Measurements from ENCODE around the gene ZNF708. TPM values are rescaled to one million over a fixed set of nuclear protein-coding genes. Genes with fewer than 3 reads are reported as not detected.
"Not testable (repeated sequence)": the region's sequence is repeated elsewhere in the genome, so short reads cannot be mapped to it uniquely, and the experiment has no call there.

Gene ZNF708
- polyA plus RNA-seq, 1 donor from 2014 or later: 30.9 TPM

- Histone ChIP-seq H3K27me3 (ENCODE audit: insufficient read depth, low read depth, low read length) (no peaks in the 10 kb centered on the region), H2AFZ (ENCODE audit: low read depth, low read length) (peak within 1 kb of the TSS; percentile 73), H3F3A (ENCODE audit: insufficient read depth, low read length, poor library complexity, severe bottlenecking) (no peaks in the 10 kb centered on the region), H3K9ac (ENCODE audit: low read length) (peak within 1 kb of the TSS; percentile 91), H3K79me2 (replicated peaks; ENCODE audit: insufficient read depth, low read length) (peaks cover 25% of the 10 kb centered on the region), H3K4me3 (ENCODE audit: low read length) (peak within 1 kb of the TSS; percentile 92), H3K4me2 (ENCODE audit: low read length) (peak within 1 kb of the TSS; percentile 55), H3K36me3 (ENCODE audit: insufficient read depth, low read length) (peaks cover 12% of the 10 kb centered on the region), H3K9me2 (ENCODE audit: insufficient read depth, low read length) (no peaks in the 10 kb centered on the region), H3K27ac (ENCODE audit: low read length) (peak within 1 kb of the TSS; percentile 92), H3K9me3 (ENCODE audit: low read length) (no peaks in the 10 kb centered on the region), H4K20me1 (ENCODE audit: insufficient read depth) (no peaks in the 10 kb centered on the region)
- peak; percentile 30 for TF ChIP-seq RAD21 (conservative IDR thresholded peaks at IDR 0.05)
- TF ChIP-seq EZH2 (IDR thresholded peaks at IDR 0.05; ENCODE audit: borderline replicate concordance, insufficient read depth, low read length, poor library complexity, severe bottlenecking): no peak
- peak; percentile 40 for TF ChIP-seq EP300 (conservative IDR thresholded peaks at IDR 0.05; ENCODE audit: poor library complexity, severe bottlenecking)
- TF ChIP-seq MXI1 (conservative IDR thresholded peaks at IDR 0.05; ENCODE audit: poor library complexity, severe bottlenecking): no peak
- no peak for TF ChIP-seq CTCF (IDR thresholded peaks at IDR 0.05; ENCODE audit: poor library complexity, severe bottlenecking)
- peak; percentile 97 for TF ChIP-seq REST (IDR thresholded peaks at IDR 0.05; ENCODE audit: borderline replicate concordance)
- peak; percentile 94 for TF ChIP-seq POLR2AphosphoS5 (IDR thresholded peaks at IDR 0.05)
- peak; percentile 39 for TF ChIP-seq SMC3 (conservative IDR thresholded peaks at IDR 0.05; ENCODE audit: poor library complexity)
- peak; percentile 87 for TF ChIP-seq TAF1 (IDR thresholded peaks at IDR 0.05; ENCODE audit: low read depth)
Measured at GRCh38 chr19:21358768-21359451, 29.7 kb upstream of the ZNF708 start, which contains the start of gene ZNF738. TSS of gene ZNF738 (plus strand) at chr19:21359000. CDS start at chr19:21359141, 141 bp downstream.

- no peak for TF ChIP-seq CTCF (IDR thresholded peaks at IDR 0.05; ENCODE audit: poor library complexity, severe bottlenecking)
- no peak for TF ChIP-seq TAF1 (IDR thresholded peaks at IDR 0.05; ENCODE audit: low read depth)
- TF ChIP-seq REST (IDR thresholded peaks at IDR 0.05; ENCODE audit: borderline replicate concordance): no peak
- TF ChIP-seq RAD21 (conservative IDR thresholded peaks at IDR 0.05): no peak
- TF ChIP-seq EZH2 (IDR thresholded peaks at IDR 0.05; ENCODE audit: borderline replicate concordance, insufficient read depth, low read length, poor library complexity, severe bottlenecking): no peak
- no peak for TF ChIP-seq MXI1 (conservative IDR thresholded peaks at IDR 0.05; ENCODE audit: poor library complexity, severe bottlenecking)
- no peak for TF ChIP-seq POLR2AphosphoS5 (IDR thresholded peaks at IDR 0.05)
- TF ChIP-seq SMC3 (conservative IDR thresholded peaks at IDR 0.05; ENCODE audit: poor library complexity): no peak
- no peak for TF ChIP-seq EP300 (conservative IDR thresholded peaks at IDR 0.05; ENCODE audit: poor library complexity, severe bottlenecking)
- no peaks in the 10 kb centered on the region for H3K36me3 ChIP-seq (ENCODE audit: insufficient read depth, low read length)
Measured at GRCh38 chr19:21352830-21353229, 23.6 kb upstream of the ZNF708 start.

GRCh38 chr19:21344841-21345240 lies 15.6 kb upstream of the ZNF708 start:
- not testable (repeated sequence) for H3K4me3 ChIP-seq (ENCODE audit: low read length); H2AFZ ChIP-seq (ENCODE audit: low read depth, low read length); H3F3A ChIP-seq (ENCODE audit: insufficient read depth, low read length, poor library complexity, severe bottlenecking); H3K36me3 ChIP-seq (ENCODE audit: insufficient read depth, low read length); H3K4me2 ChIP-seq (ENCODE audit: low read length); H3K9me3 ChIP-seq (ENCODE audit: low read length); H3K9me2 ChIP-seq (ENCODE audit: insufficient read depth, low read length); H3K79me2 ChIP-seq (replicated peaks; ENCODE audit: insufficient read depth, low read length); H3K27me3 ChIP-seq (ENCODE audit: insufficient read depth, low read depth, low read length); H3K27ac ChIP-seq (ENCODE audit: low read length); H4K20me1 ChIP-seq (ENCODE audit: insufficient read depth); H3K9ac ChIP-seq (ENCODE audit: low read length)

More at GRCh38 chr19:21352830-21353229, 23.6 kb upstream of the ZNF708 start:
- no peaks in the 10 kb centered on the region for H3K9me2 ChIP-seq (ENCODE audit: insufficient read depth, low read length)
- no peak overlapping the region for H3K4me2 ChIP-seq (ENCODE audit: low read length)
- H4K20me1 ChIP-seq (ENCODE audit: insufficient read depth): no peaks in the 10 kb centered on the region
- H2AFZ ChIP-seq (ENCODE audit: low read depth, low read length): no peak overlapping the region
- H3F3A ChIP-seq (ENCODE audit: insufficient read depth, low read length, poor library complexity, severe bottlenecking): no peaks in the 10 kb centered on the region
- no peaks in the 10 kb centered on the region for H3K79me2 ChIP-seq (replicated peaks; ENCODE audit: insufficient read depth, low read length)
- H3K9me3 ChIP-seq (ENCODE audit: low read length): no peaks in the 10 kb centered on the region
- no peak overlapping the region for H3K4me3 ChIP-seq (ENCODE audit: low read length)
- no peak overlapping the region for H3K9ac ChIP-seq (ENCODE audit: low read length)
- no peaks in the 10 kb centered on the region for H3K27me3 ChIP-seq (ENCODE audit: insufficient read depth, low read depth, low read length)
- H3K27ac ChIP-seq (ENCODE audit: low read length): no peak overlapping the region
